Stimulated activated CD8-positive, alpha-beta memory T cell treated with anti-CD3 and anti-CD28 coated beads, Interleukin-7, amount 100 ng/mL, for 4 hours (primary cell): ENCODE results near the gene C19orf47.
"Not testable (repeated sequence)": the region's sequence is repeated elsewhere in the genome, so short reads cannot be mapped to it uniquely, and the experiment has no call there.

ENCODE experiments used
- DNase-seq, 2 donors: peaks; one replicate each; pipeline ENCODE4 v3.0.0-alpha.2; 2020; ENCODE audit warnings: low read depth in 2 of 2

C19orf47 gene

GRCh38 chr19:40355975-40356680, 7.9 kb upstream of the C19orf47 start:
- no peak for DNase-seq

- no peak for DNase-seq
These were observed 837 bp upstream of the C19orf47 start for GRCh38 chr19:40348961-40349507.

- DNase-seq = no peak
These were observed 3.8 kb downstream of the C19orf47 start for GRCh38 chr19:40344422-40344821.

- no peak for DNase-seq
These were observed 5.4 kb downstream of the C19orf47 start for GRCh38 chr19:40342644-40343311.

- no peak for DNase-seq
These were observed 6.4 kb downstream of the C19orf47 start for GRCh38 chr19:40341601-40342482.

- DNase-seq = no peak
These were observed 9.0 kb downstream of the C19orf47 start for GRCh38 chr19:40339018-40339728.

GRCh38 chr19:40337594-40337993, 10.6 kb downstream of the C19orf47 start:
- DNase-seq = no peak

GRCh38 chr19:40337107-40337506, 11.1 kb downstream of the C19orf47 start:
- DNase-seq = no peak

- no peak for DNase-seq
These were observed 11.6 kb downstream of the C19orf47 start for GRCh38 chr19:40336601-40336900.

GRCh38 chr19:40335855-40336600, 12.2 kb downstream of the C19orf47 start:
- DNase-seq = no peak

GRCh38 chr19:40335101-40335500, 13.1 kb downstream of the C19orf47 start:
- no peak for DNase-seq

GRCh38 chr19:40333083-40333482, 15.1 kb downstream of the C19orf47 start:
- DNase-seq = not testable (repeated sequence)

- DNase-seq = no peak
These were observed 15.5 kb downstream of the C19orf47 start for GRCh38 chr19:40332669-40333068.

GRCh38 chr19:40331052-40331451, 17.1 kb downstream of the C19orf47 start:
- DNase-seq = no peak

- DNase-seq = no peak
These were observed 22.0 kb downstream of the C19orf47 start for GRCh38 chr19:40326201-40326600.

GRCh38 chr19:40323705-40324104, 24.5 kb downstream of the C19orf47 start:
- DNase-seq = no peak

- no peak for DNase-seq
These were observed 25.1 kb downstream of the C19orf47 start for GRCh38 chr19:40322951-40323615.

- DNase-seq = no peak
These were observed 26.0 kb downstream of the C19orf47 start for GRCh38 chr19:40322271-40322610.

GRCh38 chr19:40321566-40322270, 26.5 kb downstream of the C19orf47 start:
- DNase-seq = no peak

- no peak for DNase-seq
These were observed 27.1 kb downstream of the C19orf47 start for GRCh38 chr19:40321076-40321475.
